GM23338 (cell line): Measurements from ENCODE around the gene TSPOAP1. TPM values are rescaled to one million over a fixed set of nuclear protein-coding genes. Genes with fewer than 3 reads are reported as not detected.

Experiments used
- ATAC-seq: fragments of 200-7000 bp; cut with Tn5 transposase; 3 replicates; pipeline ENCODE4 v1.9.1; 2020
- DNase-seq: peaks from one replicate; pipeline ENCODE4 v3.0.0-alpha.2; 2015; ENCODE audit warnings: low spot score
- H2AFZ ChIP-seq: fragments of 200-600 bp; sonication (generic); 2 replicates; pipeline ENCODE4 v1.8.0; 2016; ENCODE audit warnings: antibody characterized with exemption, mild to moderate bottlenecking, moderate library complexity
- H3F3A ChIP-seq: fragments of 200-600 bp; sonication (generic); replicated peaks from 2 replicates; pipeline ENCODE4 v1.8.0; 2017; ENCODE audit warnings: antibody characterized with exemption, mixed run types, low read depth
- H3K27ac ChIP-seq: fragments of 200-600 bp; sonication (generic); 2 replicates; pipeline ENCODE4 v1.6.1; 2016; ENCODE audit warnings: low read depth
- H3K27me3 ChIP-seq: fragments of 200-600 bp; sonication (generic); 2 replicates; pipeline ENCODE4 v1.8.0; 2016; ENCODE audit warnings: mild to moderate bottlenecking, mixed run types, moderate library complexity; ENCODE audit not compliant: insufficient read depth
- H3K36me3 ChIP-seq: fragments of 200-600 bp; sonication (generic); 2 replicates; pipeline ENCODE4 v1.8.0; 2016; ENCODE audit warnings: mild to moderate bottlenecking; ENCODE audit not compliant: insufficient read depth
- H3K4me1 ChIP-seq: fragments of 200-600 bp; sonication (generic); 2 replicates; pipeline ENCODE4 v1.8.0; 2016; ENCODE audit warnings: mild to moderate bottlenecking, moderate library complexity; ENCODE audit not compliant: insufficient read depth
- H3K4me2 ChIP-seq: fragments of 200-600 bp; sonication (generic); 2 replicates; pipeline ENCODE4 v1.7.1; 2017; ENCODE audit warnings: mixed run types
- H3K4me3 ChIP-seq: fragments of 200-600 bp; sonication (generic); 2 replicates; pipeline ENCODE4 v1.6.1; 2016; ENCODE audit warnings: mixed run types
- H3K79me2 ChIP-seq: fragments of 200-600 bp; sonication (generic); replicated peaks from 2 replicates; pipeline ENCODE4 v1.8.0; 2017; ENCODE audit warnings: mild to moderate bottlenecking; ENCODE audit not compliant: insufficient read depth
- H3K9me2 ChIP-seq: fragments of 200-600 bp; sonication (generic); 2 replicates; pipeline ENCODE4 v1.8.0; 2017; ENCODE audit not compliant: insufficient read depth
- H4K20me1 ChIP-seq: fragments of 200-600 bp; sonication (generic); replicated peaks from 2 replicates; pipeline ENCODE4 v1.8.0; 2017; ENCODE audit warnings: mild to moderate bottlenecking; ENCODE audit not compliant: insufficient read depth
- H3K27ac Mint-ChIP-seq: 2 replicates; pipeline ENCODE4 v1.8.0; 2020; ENCODE audit warnings: inconsistent platforms, mild to moderate bottlenecking, moderate library complexity, mixed read lengths
- H3K27me3 Mint-ChIP-seq: 3 replicates; pipeline ENCODE4 v1.8.0; 2022; ENCODE audit warnings: low read depth, mild to moderate bottlenecking, moderate library complexity, mixed read lengths, inconsistent platforms; ENCODE audit not compliant: insufficient read depth, poor library complexity
- H3K36me3 Mint-ChIP-seq: 3 replicates; pipeline ENCODE4 v1.8.0; 2021; ENCODE audit warnings: low read depth, mild to moderate bottlenecking, inconsistent platforms, moderate library complexity, mixed read lengths
- H3K4me1 Mint-ChIP-seq: 3 replicates; pipeline ENCODE4 v1.8.0; 2020; ENCODE audit warnings: mild to moderate bottlenecking, inconsistent platforms, mixed read lengths
- H3K4me3 Mint-ChIP-seq: 3 replicates; pipeline ENCODE4 v1.8.0; 2021; ENCODE audit warnings: moderate library complexity, mild to moderate bottlenecking, inconsistent platforms, mixed read lengths
- H3K9me3 Mint-ChIP-seq: 3 replicates; pipeline ENCODE4 v1.8.0; 2020; ENCODE audit warnings: moderate library complexity, mild to moderate bottlenecking, inconsistent platforms, mixed read lengths
- CREB1 ChIP-seq: fragments of 250-450 bp; sonication (Bioruptor Pico); IDR thresholded peaks from 2 replicates; pipeline ENCODE4 v1.5.0; 2020; ENCODE audit warnings: low read depth, mild to moderate bottlenecking, moderate library complexity
- CTCF ChIP-seq, 2 experiments: fragments of 200-600 bp in 1 of 2; sonication (generic) in 1 of 2; conservative IDR thresholded peaks; 2 replicates each; pipeline versions ENCODE4 v1.5.1 to v1.6.1; 2016 to 2017; ENCODE audit warnings: antibody characterized with exemption in 2 of 2, low read depth in 2 of 2, mild to moderate bottlenecking in 2 of 2, moderate library complexity in 1 of 2
- EZH2 ChIP-seq: fragments of 200-600 bp; sonication (generic); IDR thresholded peaks from one replicate; pipeline ENCODE4 v1.8.0; 2017; ENCODE audit warnings: antibody characterized with exemption, mild to moderate bottlenecking, low read depth; ENCODE audit not compliant: unreplicated experiment
- EZH2phosphoT487 ChIP-seq: fragments of 200-600 bp; sonication (generic); IDR thresholded peaks from one replicate; pipeline ENCODE4 v1.8.1; 2018; ENCODE audit warnings: antibody characterized with exemption; ENCODE audit not compliant: unreplicated experiment
- JUNB ChIP-seq: IDR thresholded peaks from one replicate; pipeline ENCODE4 v1.6.1; 2016; ENCODE audit warnings: antibody characterized with exemption; ENCODE audit not compliant: unreplicated experiment
- NANOG ChIP-seq: IDR thresholded peaks from 2 replicates; pipeline ENCODE4 v1.6.1; 2016; ENCODE audit warnings: antibody characterized with exemption, borderline replicate concordance
- POLR2AphosphoS5 ChIP-seq: IDR thresholded peaks from 2 replicates; pipeline ENCODE4 v1.6.1; 2016; ENCODE audit warnings: antibody characterized with exemption, low read depth
- REST ChIP-seq: IDR thresholded peaks from one replicate; pipeline ENCODE4 v1.6.1; 2018; ENCODE audit warnings: antibody characterized with exemption; ENCODE audit not compliant: unreplicated experiment
- STAT1 ChIP-seq: IDR thresholded peaks from one replicate; pipeline ENCODE4 v1.6.1; 2016; ENCODE audit warnings: antibody characterized with exemption; ENCODE audit not compliant: unreplicated experiment
- ZNF114 ChIP-seq: fragments of 250-450 bp; sonication (Bioruptor Pico); IDR thresholded peaks from 2 replicates; pipeline ENCODE4 v1.5.0; 2020; ENCODE audit warnings: mild to moderate bottlenecking, moderate library complexity
- ZNF331 ChIP-seq: fragments of 250-450 bp; sonication (Bioruptor Pico); IDR thresholded peaks from 2 replicates; pipeline ENCODE4 v1.5.0; 2020; ENCODE audit warnings: low read depth, mild to moderate bottlenecking, moderate library complexity
- ZNF462 ChIP-seq: fragments of 250-450 bp; sonication (Bioruptor Pico); IDR thresholded peaks from 2 replicates; pipeline ENCODE4 v1.5.0; 2020; ENCODE audit warnings: mild to moderate bottlenecking, moderate library complexity
- polyA plus RNA-seq: library from polyadenylated mRNA; unstranded; fragments of >200 nt; fragmentation: Nextera tagmentation; extraction: Ambion mirVana; gene quantifications from 2 replicates; pipeline ENCODE4 v1.2.1, GENCODE V29; 2016
- total RNA-seq: library from RNA; depleted of rRNA; stranded (reverse); fragments of >200 nt; shearing (Covaris generic); gene quantifications from 2 replicates; pipeline ENCODE4 v1.2.3, GENCODE V29; 2014
- TF ChIP-seq, protein P1 (sequence below): IDR thresholded peaks from 2 replicates; pipeline ENCODE4 v1.6.1; 2016; ENCODE audit warnings: antibody characterized with exemption

TSPOAP1 gene
- total and polyA plus RNA-seq, 2 experiments from 2014 or later = 7.3 to 11.8 TPM

- TF ChIP-seq, protein P1, sequence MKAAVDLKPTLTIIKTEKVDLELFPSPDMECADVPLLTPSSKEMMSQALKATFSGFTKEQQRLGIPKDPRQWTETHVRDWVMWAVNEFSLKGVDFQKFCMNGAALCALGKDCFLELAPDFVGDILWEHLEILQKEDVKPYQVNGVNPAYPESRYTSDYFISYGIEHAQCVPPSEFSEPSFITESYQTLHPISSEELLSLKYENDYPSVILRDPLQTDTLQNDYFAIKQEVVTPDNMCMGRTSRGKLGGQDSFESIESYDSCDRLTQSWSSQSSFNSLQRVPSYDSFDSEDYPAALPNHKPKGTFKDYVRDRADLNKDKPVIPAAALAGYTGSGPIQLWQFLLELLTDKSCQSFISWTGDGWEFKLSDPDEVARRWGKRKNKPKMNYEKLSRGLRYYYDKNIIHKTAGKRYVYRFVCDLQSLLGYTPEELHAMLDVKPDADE = no peak
- TF ChIP-seq CREB1 (CRISPR knock-in tag) (no peak), REST (no peak)
Measured at GRCh38 chr17:58334661-58335060, 6.1 kb upstream of the TSPOAP1 start (continued).

- H3K4me3 Mint-ChIP-seq = no peak overlapping the region
- no peak overlapping the region for H2AFZ ChIP-seq
- H3K27me3 ChIP-seq = no peaks in the 10 kb centered on the region
- H3K79me2 ChIP-seq = no peaks in the 10 kb centered on the region
- H3K4me2 ChIP-seq = no peak overlapping the region
- H3K9me2 ChIP-seq = 0 out of 2 replicates have a peak, but pooled peaks cover 8% of the 10 kb centered on the region
- peaks cover 67% of the 10 kb centered on the region for H3K4me1 Mint-ChIP-seq
- no peaks in the 10 kb centered on the region for H3K9me3 Mint-ChIP-seq
- DNase-seq (no peak), ATAC-seq (no peak)
- H3K4me1 ChIP-seq = peaks cover 43% of the 10 kb centered on the region
- H4K20me1 ChIP-seq = no peaks in the 10 kb centered on the region
- peaks cover 25% of the 10 kb centered on the region for H3K27me3 Mint-ChIP-seq
- H3K36me3 ChIP-seq = no peaks in the 10 kb centered on the region
- H3K36me3 Mint-ChIP-seq = no peaks in the 10 kb centered on the region
- no peak overlapping the region for H3K27ac Mint-ChIP-seq
- no peaks in the 10 kb centered on the region for H3F3A ChIP-seq
- no peak overlapping the region for H3K4me3 ChIP-seq
- no peak overlapping the region for H3K27ac ChIP-seq
- TF ChIP-seq JUNB (no peak), CTCF (conservative IDR thresholded peaks at IDR 0.05; ENCODE audit: low read depth in 2 of 2) (no peak), STAT1 (no peak), EZH2 (no peak), CREB1 (CRISPR knock-in tag) (no peak), ZNF331 (CRISPR knock-in tag) (no peak), EZH2phosphoT487 (no peak), ZNF462 (CRISPR knock-in tag) (no peak), ZNF114 (no peak), POLR2AphosphoS5 (no peak), NANOG (no peak)
Measured at GRCh38 chr17:58334256-58334655, 5.7 kb upstream of the TSPOAP1 start.
